SU-DHL-6 (cell line): ENCODE data around the gene EPB41L2.

ENCODE experiments used
- H2AFZ ChIP-seq: fragments of 200-600 bp; sonication (generic); 2 replicates; pipeline ENCODE4 v1.6.1; 2014; ENCODE audit warnings: low read depth, mild to moderate bottlenecking, moderate library complexity, mixed read lengths, antibody characterized with exemption, low read length; ENCODE audit not compliant: severe bottlenecking
- H3F3A ChIP-seq: fragments of 200-600 bp; shearing (Covaris generic); 2 replicates; pipeline ENCODE4 v1.6.0; 2016; ENCODE audit warnings: antibody characterized with exemption, mild to moderate bottlenecking; ENCODE audit not compliant: insufficient read depth
- H3K27ac ChIP-seq: fragments of 200-600 bp; sonication (generic); 2 replicates; pipeline ENCODE4 v1.5.1; 2016; ENCODE audit warnings: low read depth, mild to moderate bottlenecking, low read length, moderate library complexity, mixed read lengths
- H3K27me3 ChIP-seq: fragments of 200-600 bp; sonication (generic), shearing (Covaris generic); 2 replicates; pipeline ENCODE4 v1.6.0; 2014; ENCODE audit warnings: mild to moderate bottlenecking, low read length
- H3K36me3 ChIP-seq: fragments of 200-600 bp; sonication (generic); 2 replicates; pipeline ENCODE4 v1.6.1; 2014; ENCODE audit warnings: mild to moderate bottlenecking, low read length, mixed read lengths
- H3K4me2 ChIP-seq: fragments of 300-600, 200-600 bp; shearing (Covaris generic), sonication (generic); 2 replicates; pipeline ENCODE4 v1.6.0; 2014; ENCODE audit warnings: low read length, low read depth, mild to moderate bottlenecking; ENCODE audit not compliant: poor library complexity, severe bottlenecking
- H3K4me3 ChIP-seq: fragments of 200-600 bp; sonication (generic); 2 replicates; pipeline ENCODE4 v1.5.1; 2014; ENCODE audit warnings: antibody characterized with exemption, low read length, mild to moderate bottlenecking, mixed read lengths; ENCODE audit not compliant: insufficient read depth, poor library complexity, severe bottlenecking
- H3K79me2 ChIP-seq: fragments of 200-600 bp; sonication (generic); 2 replicates; pipeline ENCODE4 v1.6.1; 2014; ENCODE audit warnings: mild to moderate bottlenecking, low read length, moderate library complexity; ENCODE audit not compliant: insufficient read depth
- H3K9ac ChIP-seq: fragments of 200-600 bp; sonication (generic); 2 replicates; pipeline ENCODE4 v1.7.0; 2014; ENCODE audit warnings: mild to moderate bottlenecking, low read length
- H3K9me2 ChIP-seq: fragments of 200-600 bp; sonication (generic); replicated peaks from 2 replicates; pipeline ENCODE4 v1.6.1; 2014; ENCODE audit warnings: low read length; ENCODE audit not compliant: insufficient read depth
- H3K9me3 ChIP-seq: fragments of 200-600 bp; sonication (generic); 2 replicates; pipeline ENCODE4 v1.6.1; 2014; ENCODE audit warnings: low read length, mixed read lengths; ENCODE audit not compliant: insufficient read depth
- H4K20me1 ChIP-seq: fragments of 200-600 bp; sonication (generic); 2 replicates; pipeline ENCODE4 v1.6.1; 2014; ENCODE audit warnings: low read depth, mild to moderate bottlenecking, antibody characterized with exemption, low read length, moderate library complexity, mixed read lengths
- EZH2phosphoT487 ChIP-seq: fragments of 200-600 bp; sonication (generic), shearing (Covaris generic); conservative IDR thresholded peaks from 2 replicates; pipeline ENCODE4 v1.6.1; 2018; ENCODE audit warnings: mild to moderate bottlenecking, antibody characterized with exemption, low read length, moderate library complexity, mixed read lengths
- TF ChIP-seq, protein P1 (sequence below): fragments of 200-600 bp; sonication (generic); IDR thresholded peaks from one replicate; pipeline ENCODE4 v1.5.1; 2017; ENCODE audit warnings: antibody characterized with exemption, mild to moderate bottlenecking, low read length, moderate library complexity; ENCODE audit not compliant: insufficient read depth, poor library complexity, severe bottlenecking

EPB41L2 gene

DNA sequence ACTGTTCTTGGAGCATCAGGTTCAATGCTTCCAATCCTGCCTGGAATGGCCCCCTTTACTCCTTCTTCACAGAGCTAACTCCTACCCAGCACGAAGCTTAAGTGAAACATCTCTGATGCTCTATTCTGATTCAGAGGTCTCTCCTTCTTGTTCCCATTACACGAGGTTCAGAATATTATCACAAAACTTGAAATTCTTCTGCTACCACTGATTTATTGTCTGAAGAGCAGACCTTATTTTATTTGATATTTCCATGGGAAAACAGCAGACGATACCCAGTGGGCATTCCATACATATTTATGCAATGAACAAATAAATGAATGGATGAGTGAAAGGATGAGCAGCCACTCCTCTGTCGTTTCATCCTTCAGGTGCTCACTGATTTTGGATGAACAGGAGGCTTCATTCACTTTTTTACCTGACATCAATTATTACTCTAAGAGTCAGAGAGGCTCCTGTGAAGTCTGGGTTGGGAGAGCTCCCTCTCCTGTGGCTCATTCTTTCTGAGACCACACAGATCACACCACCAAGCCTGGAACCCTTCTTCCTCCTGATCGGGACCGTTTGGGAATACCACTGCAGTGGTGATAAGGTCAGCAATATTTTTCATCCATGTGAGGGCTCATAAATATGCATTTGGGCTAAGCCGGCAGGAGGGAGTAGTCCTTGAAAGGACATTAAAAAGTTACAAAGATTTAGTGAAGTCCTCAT lies 210.0 kb downstream of the EPB41L2 start:
- Histone ChIP-seq H3K27me3 (no peaks in the 10 kb centered on the region), H3K4me3 (no peak overlapping the region), H4K20me1 (no peaks in the 10 kb centered on the region), H3K4me2 (no peak overlapping the region), H3K27ac (no peak overlapping the region), H3F3A (no peaks in the 10 kb centered on the region), H3K9me3 (no peaks in the 10 kb centered on the region), H2AFZ (no peak overlapping the region), H3K36me3 (no peaks in the 10 kb centered on the region), H3K9ac (no peak overlapping the region), H3K79me2 (no peaks in the 10 kb centered on the region), H3K9me2 (no peaks in the 10 kb centered on the region)
- no peak for TF ChIP-seq EZH2phosphoT487
- TF ChIP-seq, protein P1, sequence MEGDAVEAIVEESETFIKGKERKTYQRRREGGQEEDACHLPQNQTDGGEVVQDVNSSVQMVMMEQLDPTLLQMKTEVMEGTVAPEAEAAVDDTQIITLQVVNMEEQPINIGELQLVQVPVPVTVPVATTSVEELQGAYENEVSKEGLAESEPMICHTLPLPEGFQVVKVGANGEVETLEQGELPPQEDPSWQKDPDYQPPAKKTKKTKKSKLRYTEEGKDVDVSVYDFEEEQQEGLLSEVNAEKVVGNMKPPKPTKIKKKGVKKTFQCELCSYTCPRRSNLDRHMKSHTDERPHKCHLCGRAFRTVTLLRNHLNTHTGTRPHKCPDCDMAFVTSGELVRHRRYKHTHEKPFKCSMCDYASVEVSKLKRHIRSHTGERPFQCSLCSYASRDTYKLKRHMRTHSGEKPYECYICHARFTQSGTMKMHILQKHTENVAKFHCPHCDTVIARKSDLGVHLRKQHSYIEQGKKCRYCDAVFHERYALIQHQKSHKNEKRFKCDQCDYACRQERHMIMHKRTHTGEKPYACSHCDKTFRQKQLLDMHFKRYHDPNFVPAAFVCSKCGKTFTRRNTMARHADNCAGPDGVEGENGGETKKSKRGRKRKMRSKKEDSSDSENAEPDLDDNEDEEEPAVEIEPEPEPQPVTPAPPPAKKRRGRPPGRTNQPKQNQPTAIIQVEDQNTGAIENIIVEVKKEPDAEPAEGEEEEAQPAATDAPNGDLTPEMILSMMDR = no peak

DNA sequence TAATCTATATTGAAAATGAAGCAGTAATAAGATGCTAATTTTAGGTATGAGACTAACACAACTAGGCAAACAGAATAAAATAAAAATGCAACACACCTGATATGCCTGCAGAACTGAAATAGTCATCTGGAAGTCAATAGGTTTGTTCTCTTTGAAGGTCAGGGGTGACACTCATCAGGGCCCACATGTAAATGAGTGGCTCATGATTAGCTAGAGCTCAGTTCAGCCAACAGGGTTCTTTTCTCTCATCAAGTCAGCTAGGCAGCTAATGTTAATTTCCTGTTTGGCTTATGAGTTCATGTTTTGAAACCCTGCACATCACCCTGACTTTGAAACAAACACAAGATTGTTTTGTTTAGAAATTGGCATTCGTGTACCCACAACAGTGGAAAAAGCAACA lies 212.0 kb downstream of the EPB41L2 start:
- no peak overlapping the region for H3K4me3 ChIP-seq
- no peaks in the 10 kb centered on the region for H3K27me3 ChIP-seq
- no peaks in the 10 kb centered on the region for H4K20me1 ChIP-seq
- H3K79me2 ChIP-seq = no peaks in the 10 kb centered on the region
- H3K9me2 ChIP-seq = no peaks in the 10 kb centered on the region
- H3K9ac ChIP-seq = no peak overlapping the region
- no peak overlapping the region for H2AFZ ChIP-seq
- no peaks in the 10 kb centered on the region for H3K9me3 ChIP-seq
- H3K27ac ChIP-seq = no peak overlapping the region
- H3K36me3 ChIP-seq = no peaks in the 10 kb centered on the region
- TF ChIP-seq, protein P1 = no peak
- TF ChIP-seq EZH2phosphoT487 = no peak
- no peak overlapping the region for H3K4me2 ChIP-seq
- no peaks in the 10 kb centered on the region for H3F3A ChIP-seq

DNA sequence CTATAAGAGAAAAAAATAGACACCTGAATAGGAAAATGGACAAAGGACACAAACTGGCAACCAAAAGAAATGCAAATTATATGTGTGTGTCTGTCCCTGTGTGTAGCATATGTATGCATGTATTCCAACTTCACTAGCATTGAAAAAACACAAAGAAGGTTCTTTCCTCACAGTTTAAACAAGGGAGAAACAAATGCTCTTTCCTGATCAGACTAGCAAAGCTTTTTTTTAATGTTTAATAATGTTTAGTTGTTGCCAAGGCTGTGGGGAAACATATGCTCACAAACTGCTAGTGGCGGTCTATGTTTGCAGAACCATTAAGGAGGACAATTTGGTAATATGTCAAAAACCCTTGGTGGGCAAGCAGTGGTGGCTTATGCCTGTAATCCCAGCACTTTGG lies 213.5 kb downstream of the EPB41L2 start:
- H2AFZ ChIP-seq = no peak overlapping the region
- no peaks in the 10 kb centered on the region for H3K9me2 ChIP-seq
- TF ChIP-seq, protein P1 = no peak
- no peak for TF ChIP-seq EZH2phosphoT487
- H3K9me3 ChIP-seq = no peaks in the 10 kb centered on the region
- no peaks in the 10 kb centered on the region for H3K27me3 ChIP-seq
- no peaks in the 10 kb centered on the region for H3K36me3 ChIP-seq
- no peak overlapping the region for H3K4me2 ChIP-seq
- no peak overlapping the region for H3K4me3 ChIP-seq
- H3K27ac ChIP-seq = no peak overlapping the region
- H3F3A ChIP-seq = no peaks in the 10 kb centered on the region
- no peak overlapping the region for H3K9ac ChIP-seq
- no peaks in the 10 kb centered on the region for H3K79me2 ChIP-seq
- no peaks in the 10 kb centered on the region for H4K20me1 ChIP-seq
